ENCODE measurements around the gene SMOC2. TPM values are rescaled to one million over a fixed set of nuclear protein-coding genes. Genes with fewer than 3 reads are reported as not detected.

SMOC2 gene
- total RNA-seq, 1 donor = not detected

GRCh38 chr6:168640768-168641167, 199.8 kb downstream of the SMOC2 start:
- DNase-seq (ENCODE audit: low read depth) = peak; percentile 21
- H3K4me3 ChIP-seq (ENCODE audit: low read depth, low read length) = no peak overlapping the region
- TF ChIP-seq CTCF (IDR thresholded peaks at IDR 0.05; ENCODE audit: insufficient read depth, low read depth, low read length) = no peak

- DNase-seq (ENCODE audit: low read depth) = no peak
- no peak for TF ChIP-seq CTCF (IDR thresholded peaks at IDR 0.05; ENCODE audit: insufficient read depth, low read depth, low read length)
- no peak overlapping the region for H3K4me3 ChIP-seq (ENCODE audit: low read depth, low read length)
Observed at GRCh38 chr6:168641446-168641845, 200.5 kb downstream of the SMOC2 start.

DNA sequence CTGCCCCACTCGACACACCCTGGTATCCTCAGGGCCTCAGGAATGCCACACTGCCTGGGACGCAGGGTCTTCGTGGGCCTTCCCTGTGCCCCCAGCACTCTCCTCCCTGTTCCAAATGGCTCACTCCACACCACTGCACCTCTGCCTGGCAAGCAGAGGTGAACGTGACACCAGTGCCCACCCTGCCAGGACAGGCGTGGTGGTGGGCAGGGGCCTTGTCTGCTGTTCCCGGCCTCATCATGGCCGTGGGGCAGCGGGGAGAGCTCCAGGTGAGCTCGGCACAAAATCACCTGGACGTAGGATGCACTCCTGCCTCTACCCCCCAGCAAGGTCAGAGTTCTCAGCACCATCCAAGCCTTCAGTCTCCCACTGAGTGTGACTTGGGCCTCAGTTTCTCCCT, 202.4 kb downstream of the SMOC2 start:
- TF ChIP-seq CTCF (IDR thresholded peaks at IDR 0.05; ENCODE audit: insufficient read depth, low read depth, low read length) = no peak
- no peak for DNase-seq (ENCODE audit: low read depth)
- H3K4me3 ChIP-seq (ENCODE audit: low read depth, low read length) = no peak overlapping the region

DNA sequence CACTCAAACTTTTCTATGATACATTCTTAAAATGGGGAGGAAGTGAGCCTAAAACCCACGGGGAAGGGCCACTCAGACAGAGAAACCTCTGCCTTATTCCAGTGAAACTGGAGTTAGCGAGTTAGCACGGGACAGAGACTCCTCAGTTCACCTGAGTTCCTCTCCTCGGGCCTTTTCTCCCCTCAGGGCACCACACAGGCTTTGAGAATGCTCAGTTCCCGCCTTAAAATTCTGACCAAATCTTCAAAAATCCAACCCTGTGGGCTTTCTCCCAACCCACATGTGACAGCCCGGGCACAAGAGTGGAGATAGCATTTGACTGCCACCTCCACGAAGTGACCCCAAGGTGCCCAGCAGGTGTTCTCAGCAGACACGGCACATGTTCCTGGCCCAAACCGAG, 204.3 kb downstream of the SMOC2 start:
- no peak for DNase-seq (ENCODE audit: low read depth)
- H3K4me3 ChIP-seq (ENCODE audit: low read depth, low read length) = no peak overlapping the region
- TF ChIP-seq CTCF (IDR thresholded peaks at IDR 0.05; ENCODE audit: insufficient read depth, low read depth, low read length) = no peak

DNA sequence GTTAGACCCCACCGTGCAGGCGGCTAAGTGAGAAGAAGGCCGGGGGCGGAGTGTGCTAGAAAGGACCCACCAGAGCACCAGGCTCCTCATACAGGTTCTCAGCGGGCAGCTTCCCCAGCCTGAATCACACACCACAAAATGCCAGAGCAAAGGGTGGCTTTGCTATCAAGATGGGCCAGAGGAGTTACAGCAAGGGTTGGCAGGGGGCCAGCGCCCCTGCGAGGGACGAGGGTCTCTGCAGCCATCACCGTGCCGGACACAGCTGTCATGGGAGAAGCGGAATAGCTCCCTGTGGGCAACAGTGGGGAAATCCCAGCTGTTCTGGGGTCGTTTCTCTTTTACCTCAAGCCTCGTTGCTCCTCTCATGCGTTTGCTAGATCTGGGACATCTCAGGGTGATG, 206.3 kb downstream of the SMOC2 start:
- no peak for DNase-seq (ENCODE audit: low read depth)
- no peak for TF ChIP-seq CTCF (IDR thresholded peaks at IDR 0.05; ENCODE audit: insufficient read depth, low read depth, low read length)
- H3K4me3 ChIP-seq (ENCODE audit: low read depth, low read length) = no peak overlapping the region

- no peak for DNase-seq (ENCODE audit: low read depth)
- no peak for TF ChIP-seq CTCF (IDR thresholded peaks at IDR 0.05; ENCODE audit: insufficient read depth, low read depth, low read length)
- H3K4me3 ChIP-seq (ENCODE audit: low read depth, low read length) = no peak overlapping the region
Observed at GRCh38 chr6:168648240-168649125, 207.5 kb downstream of the SMOC2 start.

Measured in fibroblast of villous mesenchyme (primary cell).